ENCODE measurements around the gene RPL31.

The RPL31 gene

DNA sequence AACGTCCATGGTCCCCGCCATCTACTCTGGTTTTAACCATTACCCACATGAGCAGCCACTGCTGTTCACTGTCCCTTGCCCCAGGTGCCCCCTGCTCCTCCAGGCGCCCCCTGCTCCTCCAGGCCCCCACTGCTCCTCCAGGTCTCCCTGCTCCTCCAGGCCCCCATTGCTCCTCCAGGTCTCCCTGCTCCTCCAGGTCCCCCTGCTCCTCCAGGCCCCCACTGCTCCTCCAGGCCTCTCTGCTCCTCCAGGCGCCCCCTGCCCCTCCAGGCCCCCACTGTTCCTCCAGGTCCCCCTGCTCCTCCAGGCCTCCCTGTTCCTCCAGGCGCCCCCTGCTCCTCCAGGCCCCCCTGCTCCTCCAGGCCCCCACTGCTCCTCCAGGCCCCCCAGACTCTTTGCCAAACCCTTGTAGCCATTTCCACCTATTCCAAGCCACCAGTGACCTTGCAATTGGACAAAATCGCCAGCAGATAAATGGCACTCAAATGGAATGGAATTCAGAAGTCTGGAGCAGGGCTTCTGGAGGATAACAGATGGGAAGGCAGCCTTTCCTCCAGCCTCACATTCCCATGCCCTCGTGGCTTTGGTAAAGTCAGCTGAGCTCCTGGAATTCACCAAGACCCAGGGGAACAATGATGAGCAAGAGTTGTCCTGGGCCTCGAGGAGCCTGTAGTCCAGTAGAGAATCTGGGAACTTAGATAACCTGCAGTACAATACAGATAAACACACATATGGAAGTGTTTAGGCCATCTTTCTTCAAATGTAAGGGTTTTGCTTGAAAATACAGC lies 13.3 kb upstream of the RPL31 start:
- TF ChIP-seq, protein P1, sequence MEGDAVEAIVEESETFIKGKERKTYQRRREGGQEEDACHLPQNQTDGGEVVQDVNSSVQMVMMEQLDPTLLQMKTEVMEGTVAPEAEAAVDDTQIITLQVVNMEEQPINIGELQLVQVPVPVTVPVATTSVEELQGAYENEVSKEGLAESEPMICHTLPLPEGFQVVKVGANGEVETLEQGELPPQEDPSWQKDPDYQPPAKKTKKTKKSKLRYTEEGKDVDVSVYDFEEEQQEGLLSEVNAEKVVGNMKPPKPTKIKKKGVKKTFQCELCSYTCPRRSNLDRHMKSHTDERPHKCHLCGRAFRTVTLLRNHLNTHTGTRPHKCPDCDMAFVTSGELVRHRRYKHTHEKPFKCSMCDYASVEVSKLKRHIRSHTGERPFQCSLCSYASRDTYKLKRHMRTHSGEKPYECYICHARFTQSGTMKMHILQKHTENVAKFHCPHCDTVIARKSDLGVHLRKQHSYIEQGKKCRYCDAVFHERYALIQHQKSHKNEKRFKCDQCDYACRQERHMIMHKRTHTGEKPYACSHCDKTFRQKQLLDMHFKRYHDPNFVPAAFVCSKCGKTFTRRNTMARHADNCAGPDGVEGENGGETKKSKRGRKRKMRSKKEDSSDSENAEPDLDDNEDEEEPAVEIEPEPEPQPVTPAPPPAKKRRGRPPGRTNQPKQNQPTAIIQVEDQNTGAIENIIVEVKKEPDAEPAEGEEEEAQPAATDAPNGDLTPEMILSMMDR (IDR thresholded peaks at IDR 0.05; ENCODE audit: insufficient read depth, low read length, missing control alignments), result no peak
- peak; percentile 58 for DNase-seq (ENCODE audit: low read depth, low spot score)
- CTCF ChIA-PET, result interaction anchor here (1.2 to 6.7 kb wide), 4 partner anchors 24 to 382 kb away, joined by 3 to 185 read pairs (median 16); no protein-coding TSS in a partner anchor
- H3K4me3 ChIP-seq (ENCODE audit: low read depth, low read length), result no peak overlapping the region
- POLR2A ChIA-PET, result interaction anchor here (1.0 kb wide), 1 partner anchor 13 kb away, joined by 4 read pairs; the partner anchor contains the start of gene RPL31

DNA sequence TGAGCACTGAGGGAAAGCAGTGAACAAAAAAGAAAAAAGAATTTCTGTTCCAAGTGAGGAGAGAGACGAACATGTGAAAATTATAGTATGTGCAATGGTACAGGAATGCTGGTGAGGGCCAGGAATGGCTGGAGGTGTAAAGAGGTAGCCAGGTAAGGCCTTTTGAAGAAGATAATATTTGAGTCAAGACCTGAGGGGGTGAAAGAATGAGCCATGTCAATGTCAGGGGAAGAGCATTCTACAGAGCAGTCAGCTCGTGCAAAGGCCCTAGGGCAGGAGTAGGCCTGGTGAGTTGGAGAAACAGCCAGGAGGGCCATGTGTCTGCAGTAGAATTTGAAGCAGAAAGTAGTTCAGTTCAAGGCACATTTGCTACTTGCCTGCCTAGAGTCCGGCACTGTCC lies 12.4 kb upstream of the RPL31 start:
- CTCF ChIA-PET, result interaction anchor here (1.2 to 6.7 kb wide), 4 partner anchors 23 to 382 kb away, joined by 3 to 185 read pairs (median 16); no protein-coding TSS in a partner anchor
- no peak for DNase-seq (ENCODE audit: low read depth, low spot score)
- no peak overlapping the region for H3K4me3 ChIP-seq (ENCODE audit: low read depth, low read length)
- TF ChIP-seq, protein P1 (IDR thresholded peaks at IDR 0.05; ENCODE audit: insufficient read depth, low read length, missing control alignments), result no peak
- POLR2A ChIA-PET, result interaction anchor here (1.0 kb wide), 1 partner anchor 12 kb away, joined by 4 read pairs; the partner anchor contains the start of gene RPL31

DNA sequence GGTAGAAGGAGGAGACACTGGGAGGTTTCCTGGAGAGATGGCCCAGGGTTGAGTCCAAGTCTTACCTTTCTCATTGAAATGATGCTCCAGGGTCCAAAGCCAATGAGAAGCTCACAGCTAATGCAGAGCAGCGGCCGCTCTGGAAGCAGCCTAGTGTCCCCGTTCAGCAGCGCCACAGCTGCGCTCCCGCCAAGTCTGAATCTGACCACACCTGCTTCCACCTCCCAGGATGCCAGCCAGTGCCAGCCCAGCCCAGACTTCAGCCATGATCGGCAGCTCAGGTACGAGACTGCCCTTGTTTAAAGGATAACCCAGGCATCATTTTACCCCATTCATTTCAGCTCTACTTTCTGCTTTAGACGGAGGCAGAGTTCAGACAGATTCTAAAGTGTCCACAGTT lies 11.9 kb upstream of the RPL31 start:
- ChIA-PET CTCF (interaction anchor here (0.9 to 6.7 kb wide), 4 partner anchors 13 to 383 kb away, joined by 3 to 185 read pairs (median 16); no protein-coding TSS in a partner anchor), POLR2A (no interaction called here)
- DNase-seq (ENCODE audit: low read depth, low spot score), result no peak
- no peak overlapping the region for H3K4me3 ChIP-seq (ENCODE audit: low read depth, low read length)
- TF ChIP-seq, protein P1 (IDR thresholded peaks at IDR 0.05; ENCODE audit: insufficient read depth, low read length, missing control alignments), result no peak

DNA sequence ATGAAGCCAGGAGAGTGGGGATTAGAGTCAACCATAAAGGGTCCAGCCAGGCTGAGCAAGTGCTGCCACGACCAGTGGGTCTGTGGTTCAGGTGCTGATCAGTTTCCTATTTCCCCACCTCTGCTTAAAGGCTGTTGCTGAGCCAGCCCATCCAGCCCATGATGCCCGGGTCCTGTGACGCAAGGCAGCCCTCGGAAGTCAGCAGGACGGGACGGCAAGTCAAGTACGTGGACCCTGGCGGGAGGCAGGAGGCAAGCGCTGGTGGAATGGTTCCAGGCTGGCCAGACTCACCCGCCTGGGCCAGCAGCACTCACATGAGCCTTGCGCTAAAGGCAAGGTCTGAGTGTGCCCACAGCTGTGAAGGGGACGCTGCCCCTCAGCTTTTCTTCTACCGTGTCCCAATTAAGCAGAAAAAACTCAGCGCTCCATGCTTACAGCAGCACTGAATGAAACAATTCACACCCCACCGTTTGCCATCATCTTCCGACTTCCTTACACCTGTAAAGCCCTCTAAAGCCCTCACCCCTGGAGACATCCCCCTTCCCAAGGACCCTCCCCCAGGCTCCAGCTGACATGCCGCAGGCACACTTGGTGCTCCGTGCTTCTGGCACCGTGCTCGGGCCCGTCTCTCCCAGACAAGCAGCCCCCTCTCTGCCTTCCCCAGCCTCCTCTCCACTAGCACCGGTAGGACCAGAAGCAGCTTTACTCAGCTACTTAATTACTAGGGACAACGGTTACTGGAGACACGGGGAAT lies 11.3 kb upstream of the RPL31 start:
- TF ChIP-seq, protein P1 (IDR thresholded peaks at IDR 0.05; ENCODE audit: insufficient read depth, low read length, missing control alignments), result no peak
- DNase-seq (ENCODE audit: low read depth, low spot score), result no peak
- H3K4me3 ChIP-seq (ENCODE audit: low read depth, low read length), result no peak overlapping the region
- CTCF ChIA-PET, result interaction anchor here (0.9 to 6.7 kb wide), 4 partner anchors 14 to 384 kb away, joined by 3 to 185 read pairs (median 16); no protein-coding TSS in a partner anchor
- POLR2A ChIA-PET, result no interaction called here

DNA sequence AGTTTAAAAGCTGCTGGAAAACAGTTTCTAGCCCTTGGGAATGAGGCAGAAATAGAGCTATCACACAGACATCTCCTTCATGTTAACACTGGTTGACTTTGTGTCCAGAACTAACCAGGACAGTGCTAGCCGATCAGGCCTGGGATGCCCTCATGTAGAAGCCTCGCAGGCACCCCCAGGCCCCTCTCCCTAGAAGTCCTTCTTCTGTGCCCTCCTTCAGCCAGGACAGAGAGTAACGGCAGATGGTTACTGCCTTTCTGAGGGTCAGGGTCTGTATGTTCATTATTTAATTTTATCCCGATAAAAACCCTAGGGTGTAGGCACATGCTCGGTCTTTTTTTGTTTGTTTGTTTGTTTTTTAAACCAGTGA lies 10.7 kb upstream of the RPL31 start:
- POLR2A ChIA-PET, result no interaction called here
- no peak overlapping the region for H3K4me3 ChIP-seq (ENCODE audit: low read depth, low read length)
- no peak for DNase-seq (ENCODE audit: low read depth, low spot score)
- TF ChIP-seq, protein P1 (IDR thresholded peaks at IDR 0.05; ENCODE audit: insufficient read depth, low read length, missing control alignments), result no peak
- CTCF ChIA-PET, result interaction anchor here (1.7 kb wide), 1 partner anchor 381 kb away, joined by 5 read pairs; no protein-coding TSS in a partner anchor

DNA sequence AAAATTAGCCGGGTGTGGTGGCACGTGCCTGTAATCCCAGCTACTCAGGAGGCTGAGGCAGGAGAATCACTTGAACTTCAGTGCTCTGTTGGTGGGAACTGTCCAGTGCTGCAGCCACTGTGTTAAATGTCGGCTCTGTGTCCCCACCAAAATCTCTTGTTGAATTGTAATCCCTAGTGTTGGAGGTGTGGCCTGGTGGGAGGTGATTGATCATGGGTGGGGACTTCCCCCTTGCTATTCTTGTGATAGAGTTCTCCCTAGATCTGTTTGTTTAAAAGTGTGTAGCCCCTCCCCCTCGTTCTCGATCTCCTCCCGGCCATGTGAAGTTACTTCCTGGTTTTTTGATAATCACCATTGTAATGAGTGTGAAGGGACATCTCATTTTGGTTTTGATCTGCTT lies 9.8 kb upstream of the RPL31 start:
- H3K4me3 ChIP-seq (ENCODE audit: low read depth, low read length), result no peak overlapping the region
- CTCF ChIA-PET, result no interaction called here
- TF ChIP-seq, protein P1 (IDR thresholded peaks at IDR 0.05; ENCODE audit: insufficient read depth, low read length, missing control alignments), result no peak
- POLR2A ChIA-PET, result no interaction called here
- no peak for DNase-seq (ENCODE audit: low read depth, low spot score)
